CD4-positive, alpha-beta memory T cell (primary cell): ENCODE measurements around the gene RADIL. TPM values are rescaled to one million over a fixed set of nuclear protein-coding genes. Genes with fewer than 3 reads are reported as not detected.
A peak's percentile ranks its signal among the peaks of the same experiment; 100 is the strongest.

Experiments
- CTCF ChIA-PET: fragments of 350-600 bp; sonication (Branson Sonifier 250); formaldehyde crosslinking; loops from one replicate; lab custom pipeline; 2021; ENCODE audit warnings: inconsistent platforms; ENCODE audit not compliant: partially characterized antibody; lab: Charles Lee
- POLR2A ChIA-PET: fragments of 350-600 bp; sonication (Branson Sonifier 250); formaldehyde crosslinking; loops from one replicate; lab custom pipeline; 2021; ENCODE audit not compliant: partially characterized antibody; lab: Charles Lee
- DNase-seq, 5 donors: peaks; one replicate each; pipeline versions ENCODE4 v3.0.0 to v3.0.0-alpha.2; 2020 to 2022; ENCODE audit warnings: mixed read lengths in 1 of 5
- H3K27ac ChIP-seq: one replicate; pipeline ENCODE4 v1.7.0; 2013; ENCODE audit warnings: low read depth, low read length
- H3K27me3 ChIP-seq: 2 replicates; pipeline ENCODE4 v1.7.0; 2013; ENCODE audit warnings: mild to moderate bottlenecking, low read length, moderate library complexity; ENCODE audit not compliant: insufficient read depth
- H3K36me3 ChIP-seq: 2 replicates; pipeline ENCODE4 v1.7.0; 2013; ENCODE audit warnings: mild to moderate bottlenecking, low read length, moderate library complexity; ENCODE audit not compliant: insufficient read depth
- H3K4me1 ChIP-seq: 2 replicates; pipeline ENCODE4 v1.7.0; 2013; ENCODE audit warnings: mild to moderate bottlenecking, low read length, moderate library complexity; ENCODE audit not compliant: insufficient read depth
- H3K4me3 ChIP-seq, 2 donors: one replicate each; pipeline ENCODE4 v1.7.0; 2013; ENCODE audit warnings: low read length in 2 of 2, mild to moderate bottlenecking in 1 of 2
- H3K9me3 ChIP-seq, 2 donors: one replicate each; pipeline ENCODE4 v1.7.0; 2013; ENCODE audit warnings: low read length in 2 of 2, control low read depth in 1 of 2; ENCODE audit not compliant: control insufficient read depth in 1 of 2
- H3K27ac Mint-ChIP-seq, 7 donors: one replicate each; pipeline ENCODE4 v1.8.0; 2020 to 2021; ENCODE audit warnings: mixed read lengths in 7 of 7, mild to moderate bottlenecking in 6 of 7, inconsistent platforms in 3 of 7, moderate library complexity in 3 of 7
- H3K27me3 Mint-ChIP-seq, 2 donors: one replicate each; pipeline ENCODE4 v1.8.0; 2020 to 2021; ENCODE audit warnings: mixed read lengths in 2 of 2
- H3K36me3 Mint-ChIP-seq, 2 donors: one replicate each; pipeline ENCODE4 v1.8.0; 2020 to 2021; ENCODE audit warnings: mixed read lengths in 2 of 2, inconsistent platforms in 1 of 2, mild to moderate bottlenecking in 1 of 2
- H3K4me1 Mint-ChIP-seq, 4 donors: one replicate each; pipeline ENCODE4 v1.8.0; 2020 to 2021; ENCODE audit warnings: mixed read lengths in 4 of 4, mild to moderate bottlenecking in 1 of 4
- H3K4me3 Mint-ChIP-seq, 8 donors: one replicate each; pipeline ENCODE4 v1.8.0; 2020 to 2021; ENCODE audit warnings: mixed read lengths in 8 of 8, mild to moderate bottlenecking in 7 of 8, moderate library complexity in 6 of 8, inconsistent platforms in 3 of 8
- H3K9me3 Mint-ChIP-seq, 8 donors: one replicate each; pipeline ENCODE4 v1.8.0; 2020 to 2021; ENCODE audit warnings: mixed read lengths in 8 of 8, mild to moderate bottlenecking in 5 of 8, inconsistent platforms in 3 of 8, moderate library complexity in 1 of 8
- intact Hi-C: fragments of 100-400 bp; cut with micrococcal nuclease; formaldehyde crosslinking; loops from one replicate; pipeline ENCODE4 v1.15.1; 2023
- polyA plus RNA-seq, 2 donors: library from polyadenylated mRNA; unstranded; fragments of 300-500 nt; fragmentation: Illumina TruSeq; gene quantifications; one replicate each; pipeline ENCODE4 v1.2.3, GENCODE V29; 2021
- total RNA-seq, 2 experiments: library from RNA; stranded (reverse); gene quantifications; one replicate each; pipeline ENCODE4 v1.2.3, GENCODE V29; 2021

Gene RADIL
- total and polyA plus RNA-seq, 4 experiments from 2014 or later, result not detected

- no peaks in the 10 kb centered on the region for H3K4me1 ChIP-seq
- no peak overlapping the region for H3K27ac ChIP-seq
- ChIA-PET CTCF (no interaction called here), POLR2A (no interaction called here)
- Mint-ChIP-seq H3K4me1 (peaks cover 0 to 3% (median 1%) of the 10 kb centered on the region in 4 donors), H3K27me3 (peaks cover 1 to 7% of the 10 kb centered on the region in 2 donors), H3K27ac (peak overlapping the region in 1 of 7 donors; percentile 37), H3K36me3 (no peaks in the 10 kb centered on the region), H3K9me3 (peaks cover 0 to 10% (median 3%) of the 10 kb centered on the region in 8 donors), H3K4me3 (no peak overlapping the region)
- H3K4me3 ChIP-seq, result no peak overlapping the region
- intact Hi-C loops, result no loop called here
- H3K36me3 ChIP-seq, result no peaks in the 10 kb centered on the region
- no peaks in the 10 kb centered on the region for H3K9me3 ChIP-seq
- DNase-seq, result no peak
- no peaks in the 10 kb centered on the region for H3K27me3 ChIP-seq
These were observed 33.2 kb downstream of the RADIL start for GRCh38 chr7:4850262-4850795.

GRCh38 chr7:4849390-4849789 lies 34.1 kb downstream of the RADIL start:
- no peaks in the 10 kb centered on the region for H3K36me3 ChIP-seq
- H3K9me3 Mint-ChIP-seq, result peaks cover 0 to 10% (median 3%) of the 10 kb centered on the region in 8 donors
- H3K4me3 ChIP-seq, result no peak overlapping the region
- H3K36me3 Mint-ChIP-seq, result no peaks in the 10 kb centered on the region
- no peaks in the 10 kb centered on the region for H3K4me1 ChIP-seq
- no peak overlapping the region for H3K27ac Mint-ChIP-seq
- H3K27me3 Mint-ChIP-seq, result peaks cover 1 to 9% of the 10 kb centered on the region in 2 donors
- POLR2A ChIA-PET, result no interaction called here
- no peaks in the 10 kb centered on the region for H3K9me3 ChIP-seq
- peaks cover 0 to 4% (median 1%) of the 10 kb centered on the region in 4 donors for H3K4me1 Mint-ChIP-seq
- H3K27me3 ChIP-seq, result no peaks in the 10 kb centered on the region
- no peak overlapping the region for H3K4me3 Mint-ChIP-seq
- CTCF ChIA-PET, result no interaction called here
- intact Hi-C loops, result loop anchor here (1.0 kb wide), 1 partner anchor 236 kb away; no protein-coding TSS in a partner anchor
- peak in 2 of 5 donors; percentile 16 to 17 for DNase-seq
- H3K27ac ChIP-seq, result no peak overlapping the region

GRCh38 chr7:4845740-4846142 lies 37.8 kb downstream of the RADIL start:
- H3K9me3 Mint-ChIP-seq, result peaks cover 0 to 3% (median 0%) of the 10 kb centered on the region in 8 donors
- ChIA-PET CTCF (interaction anchor here (1.6 kb wide), 1 partner anchor 15 kb away, joined by 3 read pairs; no protein-coding TSS in a partner anchor), POLR2A (no interaction called here)
- Histone ChIP-seq H3K4me1 (no peaks in the 10 kb centered on the region), H3K27me3 (no peaks in the 10 kb centered on the region), H3K4me3 (no peak overlapping the region), H3K27ac (no peak overlapping the region), H3K9me3 (no peaks in the 10 kb centered on the region), H3K36me3 (no peaks in the 10 kb centered on the region)
- no peaks in the 10 kb centered on the region for H3K36me3 Mint-ChIP-seq
- no peak overlapping the region for H3K4me3 Mint-ChIP-seq
- intact Hi-C loops, result no loop called here
- H3K27ac Mint-ChIP-seq, result no peak overlapping the region
- H3K27me3 Mint-ChIP-seq, result peaks cover 5 to 12% of the 10 kb centered on the region in 2 donors
- DNase-seq, result no peak
- H3K4me1 Mint-ChIP-seq, result peaks cover 0 to 4% (median 1%) of the 10 kb centered on the region in 4 donors

- H3K4me3 ChIP-seq, result no peak overlapping the region
- Mint-ChIP-seq H3K4me1 (peaks cover 0 to 4% (median 1%) of the 10 kb centered on the region in 4 donors), H3K9me3 (no peaks in the 10 kb centered on the region), H3K4me3 (no peak overlapping the region), H3K27ac (no peak overlapping the region), H3K27me3 (peaks cover 4 to 11% of the 10 kb centered on the region in 2 donors), H3K36me3 (no peaks in the 10 kb centered on the region)
- H3K9me3 ChIP-seq, result no peaks in the 10 kb centered on the region
- ChIA-PET CTCF (interaction anchor here (1.0 kb wide), 1 partner anchor 242 kb away, joined by 4 read pairs; no protein-coding TSS in a partner anchor), POLR2A (no interaction called here)
- H3K36me3 ChIP-seq, result no peaks in the 10 kb centered on the region
- H3K4me1 ChIP-seq, result no peaks in the 10 kb centered on the region
- H3K27ac ChIP-seq, result no peak overlapping the region
- DNase-seq, result no peak
- intact Hi-C loops, result no loop called here
- no peaks in the 10 kb centered on the region for H3K27me3 ChIP-seq
These were observed 41.0 kb downstream of the RADIL start for GRCh38 chr7:4842319-4843064.

DNA sequence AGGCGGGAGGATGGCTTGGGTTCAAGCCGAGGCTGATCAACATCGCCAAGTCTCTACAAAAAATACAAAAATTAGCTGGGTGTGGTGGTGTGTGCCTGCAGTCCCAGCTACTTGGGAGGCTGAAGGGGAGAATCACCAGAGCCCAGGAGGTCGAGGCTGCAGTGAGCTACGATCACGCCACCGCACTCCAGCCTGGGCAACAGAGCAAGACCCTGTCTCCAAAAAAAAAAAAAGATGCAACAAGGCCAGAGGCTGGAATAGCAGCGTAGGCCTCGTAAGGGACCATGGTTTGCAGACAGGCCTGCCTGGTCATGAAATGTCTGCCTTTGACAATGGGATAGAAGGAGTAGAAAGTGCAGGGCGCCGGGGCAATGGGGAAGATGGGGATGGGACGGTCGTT lies 41.7 kb downstream of the RADIL start:
- no peak overlapping the region for H3K4me3 ChIP-seq
- no peak for DNase-seq
- H3K27me3 Mint-ChIP-seq, result peaks cover 4 to 12% of the 10 kb centered on the region in 2 donors
- POLR2A ChIA-PET, result no interaction called here
- no peaks in the 10 kb centered on the region for H3K36me3 Mint-ChIP-seq
- H3K36me3 ChIP-seq, result no peaks in the 10 kb centered on the region
- no peaks in the 10 kb centered on the region for H3K9me3 Mint-ChIP-seq
- H3K4me1 Mint-ChIP-seq, result peaks cover 0 to 4% (median 1%) of the 10 kb centered on the region in 4 donors
- H3K9me3 ChIP-seq, result no peaks in the 10 kb centered on the region
- no peak overlapping the region for H3K4me3 Mint-ChIP-seq
- intact Hi-C loops, result no loop called here
- no peak overlapping the region for H3K27ac ChIP-seq
- no peak overlapping the region for H3K27ac Mint-ChIP-seq
- no peaks in the 10 kb centered on the region for H3K4me1 ChIP-seq
- H3K27me3 ChIP-seq, result no peaks in the 10 kb centered on the region
- CTCF ChIA-PET, result no interaction called here

DNA sequence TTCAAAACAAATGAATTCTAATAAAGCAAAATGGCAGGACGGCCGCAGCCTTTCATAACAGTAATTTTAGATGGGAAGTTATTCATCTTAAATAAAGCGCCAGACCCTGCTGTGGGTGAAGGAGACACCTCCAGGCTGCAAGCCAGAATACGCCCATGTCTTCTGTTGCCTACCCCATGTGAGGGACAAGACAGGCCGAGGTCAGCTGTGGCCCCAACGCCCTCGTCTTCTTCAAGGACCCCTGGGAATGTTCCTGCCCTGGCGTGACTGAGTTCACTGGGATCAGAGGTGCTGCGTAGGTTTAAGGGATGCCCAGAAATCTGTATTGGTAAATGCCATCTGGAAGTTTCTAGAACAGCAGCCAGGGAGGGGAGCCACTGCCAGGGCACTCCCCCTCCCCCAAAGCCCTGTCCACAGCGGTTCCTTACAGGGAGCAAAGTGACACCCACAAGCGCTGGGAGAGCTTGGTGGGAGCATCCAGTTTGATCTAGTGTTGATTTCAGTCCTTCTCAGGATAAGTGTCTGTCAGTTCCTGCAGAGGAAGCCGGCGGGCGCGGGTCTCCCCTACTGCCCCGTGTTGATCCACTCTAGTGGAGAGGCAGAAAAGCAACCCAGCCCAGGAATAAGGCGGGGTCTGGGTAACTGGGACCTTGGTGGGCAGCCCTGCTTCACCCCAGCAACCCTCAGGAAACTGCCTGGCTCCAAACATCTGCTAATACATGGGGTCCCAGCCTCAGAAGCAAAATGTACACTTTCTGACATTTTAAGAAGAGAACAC lies 42.3 kb downstream of the RADIL start:
- H3K27ac ChIP-seq, result no peak overlapping the region
- no peak overlapping the region for H3K4me3 ChIP-seq
- H3K36me3 ChIP-seq, result no peaks in the 10 kb centered on the region
- H3K4me1 ChIP-seq, result no peaks in the 10 kb centered on the region
- no peaks in the 10 kb centered on the region for H3K36me3 Mint-ChIP-seq
- H3K27me3 Mint-ChIP-seq, result peaks cover 4 to 12% of the 10 kb centered on the region in 2 donors
- peaks cover 0 to 4% (median 1%) of the 10 kb centered on the region in 4 donors for H3K4me1 Mint-ChIP-seq
- CTCF ChIA-PET, result interaction anchor here (0.6 kb wide), 1 partner anchor 836 kb away, joined by 5 read pairs; no protein-coding TSS in a partner anchor
- H3K4me3 Mint-ChIP-seq, result no peak overlapping the region
- H3K27ac Mint-ChIP-seq, result no peak overlapping the region
- H3K9me3 ChIP-seq, result no peaks in the 10 kb centered on the region
- intact Hi-C loops, result no loop called here
- no peaks in the 10 kb centered on the region for H3K9me3 Mint-ChIP-seq
- no peaks in the 10 kb centered on the region for H3K27me3 ChIP-seq
- POLR2A ChIA-PET, result no interaction called here
- DNase-seq, result no peak

DNA sequence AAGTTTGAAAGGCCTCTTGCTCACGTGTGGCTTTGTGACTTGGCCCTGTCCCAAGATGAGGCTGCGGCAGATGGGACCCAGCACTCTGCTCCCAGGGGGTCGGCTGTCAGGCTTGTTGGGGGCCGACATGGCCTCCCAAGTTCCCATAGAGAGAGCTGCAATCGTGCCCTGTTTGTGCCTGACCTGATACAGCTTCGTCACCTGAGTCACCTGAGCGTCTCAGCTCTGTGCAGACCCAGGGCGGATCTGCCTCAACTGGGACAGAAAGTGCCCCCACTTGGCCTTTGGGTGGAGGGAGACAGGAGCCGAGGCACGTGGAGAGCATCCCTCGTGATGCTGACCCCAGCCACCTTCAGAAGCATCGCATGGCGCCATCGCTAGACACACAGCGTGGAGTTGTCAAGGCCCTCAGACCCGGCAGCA lies 43.4 kb downstream of the RADIL start:
- no peak overlapping the region for H3K27ac ChIP-seq
- H3K36me3 Mint-ChIP-seq, result no peaks in the 10 kb centered on the region
- H3K4me1 Mint-ChIP-seq, result no peaks in the 10 kb centered on the region
- H3K4me3 ChIP-seq, result no peak overlapping the region
- peaks cover 4 to 5% of the 10 kb centered on the region in 2 donors for H3K27me3 Mint-ChIP-seq
- H3K4me1 ChIP-seq, result no peaks in the 10 kb centered on the region
- H3K27ac Mint-ChIP-seq, result no peak overlapping the region
- DNase-seq, result no peak
- intact Hi-C loops, result no loop called here
- no peaks in the 10 kb centered on the region for H3K27me3 ChIP-seq
- no peaks in the 10 kb centered on the region for H3K36me3 ChIP-seq
- ChIA-PET CTCF (no interaction called here), POLR2A (no interaction called here)
- H3K9me3 ChIP-seq, result no peaks in the 10 kb centered on the region
- no peak overlapping the region for H3K4me3 Mint-ChIP-seq
- no peaks in the 10 kb centered on the region for H3K9me3 Mint-ChIP-seq
